Kasumi-1 (cell line): ENCODE data around the gene COMT.
A peak's percentile ranks its signal among the peaks of the same experiment; 100 is the strongest.

Experiments
- DNase-seq, 2 experiments: peaks; one replicate each; lab custom pipeline; 2025; lab: John Stamatoyannopoulos, UW

The COMT gene

DNA sequence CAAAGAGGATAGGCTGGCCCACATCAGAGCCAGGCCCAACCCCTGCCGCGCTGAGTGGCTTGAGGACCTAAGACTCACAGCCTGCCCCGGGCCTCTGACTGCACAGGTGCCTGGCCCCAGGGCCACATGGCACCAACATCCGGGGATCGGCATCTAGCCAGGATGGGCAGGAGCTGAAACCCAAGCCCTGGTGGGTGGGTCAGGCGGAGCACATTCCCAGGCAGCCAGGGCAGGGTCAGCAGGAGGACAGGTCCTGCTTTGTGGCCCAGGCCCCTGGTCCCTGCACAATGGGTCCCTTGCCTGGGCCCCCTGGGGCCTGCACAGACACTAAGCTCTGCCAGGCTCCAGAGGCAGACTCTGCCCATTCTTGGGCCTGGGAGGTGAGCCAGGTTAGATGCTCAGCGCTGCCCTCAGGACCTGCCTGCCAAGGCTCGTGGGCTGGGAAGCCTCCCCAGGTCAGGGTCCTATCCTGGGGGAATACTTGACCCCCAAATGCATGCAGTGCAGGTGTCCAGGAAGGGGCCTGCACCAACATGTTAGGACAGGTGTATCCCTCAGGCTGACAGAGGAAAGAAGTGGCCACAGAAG, 41.5 kb downstream of the COMT start:
- DNase-seq, result no peak

DNA sequence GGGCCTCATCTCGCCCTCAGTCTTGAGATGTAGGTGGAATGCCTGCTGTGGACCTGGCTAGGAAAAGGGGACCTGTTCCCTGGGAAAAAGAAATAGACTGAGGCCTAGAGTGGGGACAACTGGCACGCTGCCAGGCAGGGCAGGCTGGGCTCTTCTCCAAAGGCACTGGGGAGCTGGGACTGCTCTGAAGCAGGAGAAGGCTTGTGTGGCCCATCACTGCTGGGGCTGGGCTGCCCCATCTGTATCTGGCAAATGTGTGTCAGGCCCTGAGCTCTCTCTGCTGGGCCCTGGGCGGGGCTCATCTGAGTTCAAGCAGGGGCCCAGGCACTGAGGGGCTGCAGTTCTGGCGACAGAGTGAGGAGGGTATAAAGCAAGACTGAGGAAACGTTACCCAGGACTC, 42.2 kb downstream of the COMT start:
- DNase-seq, result no peak

DNA sequence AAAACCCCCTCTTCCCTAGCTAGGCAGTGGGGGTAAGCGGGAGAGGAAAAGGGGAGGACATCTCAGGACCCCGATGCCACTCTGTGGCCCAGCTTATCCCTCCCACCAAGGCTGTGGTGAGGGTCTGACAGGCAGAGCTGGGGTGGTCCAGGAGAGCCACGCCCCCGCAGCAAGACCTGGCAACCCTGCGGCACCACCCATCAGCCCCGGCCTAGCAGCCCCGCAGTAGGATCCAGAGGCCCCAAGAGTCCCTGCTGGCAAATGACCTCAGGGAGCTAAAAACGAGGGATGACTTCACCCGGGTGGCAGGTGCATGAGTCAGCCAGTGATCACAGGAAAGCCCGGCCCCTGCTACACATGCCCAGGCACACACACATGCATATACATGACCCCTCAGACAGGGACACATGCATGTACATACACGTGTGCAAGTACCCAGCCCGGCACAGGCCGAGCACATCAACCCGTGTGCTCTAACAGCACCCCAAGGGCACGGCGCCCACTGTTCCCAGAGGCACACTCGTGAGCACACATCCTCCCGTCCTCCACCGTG, 42.7 kb downstream of the COMT start:
- no peak for DNase-seq

DNA sequence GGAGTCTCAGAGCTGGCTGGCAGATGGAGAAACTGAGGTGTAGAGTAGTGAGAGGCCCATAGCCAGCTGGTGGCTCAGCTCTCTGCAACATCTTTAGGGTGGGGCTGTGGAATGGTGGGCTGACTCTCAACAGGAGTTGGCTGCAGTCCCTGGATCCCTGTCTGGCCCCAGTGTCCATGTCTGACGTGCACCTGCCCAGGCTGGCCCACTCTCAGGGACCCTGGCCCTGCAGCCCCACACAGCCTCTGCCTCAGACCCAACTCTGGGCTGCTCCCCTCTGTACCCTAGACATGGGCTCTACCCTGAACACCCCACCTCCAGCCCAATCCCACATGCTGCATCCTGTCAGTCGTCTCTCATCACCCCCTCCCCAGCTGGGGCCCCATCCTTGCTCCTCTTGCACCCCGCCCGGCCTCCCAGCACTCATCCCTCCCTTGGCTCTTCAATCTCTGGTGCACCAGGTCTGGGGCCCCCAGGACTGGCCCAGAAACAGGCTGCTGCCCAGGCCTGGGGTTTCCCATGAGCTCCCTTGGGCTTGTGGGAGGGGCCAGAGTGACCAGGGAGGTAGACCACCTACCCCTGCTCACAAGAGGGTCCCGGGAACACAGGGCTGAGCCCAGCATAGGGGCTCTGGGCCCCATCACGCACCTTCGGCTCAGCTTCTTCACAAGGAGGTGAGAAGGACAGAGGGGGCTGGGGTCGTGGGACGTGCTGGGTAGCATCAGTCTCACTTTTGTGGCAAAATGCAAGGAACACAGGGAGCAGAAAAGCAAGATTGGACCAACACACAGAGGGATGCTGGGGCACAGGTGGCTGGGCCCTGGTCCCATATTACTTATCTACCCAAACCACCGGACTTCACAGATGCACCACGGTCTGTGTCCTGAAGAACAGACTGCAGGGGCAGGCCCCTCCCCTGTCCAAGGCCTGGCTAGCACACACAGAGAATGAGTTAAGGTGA, 43.6 kb downstream of the COMT start:
- DNase-seq, result no peak

DNA sequence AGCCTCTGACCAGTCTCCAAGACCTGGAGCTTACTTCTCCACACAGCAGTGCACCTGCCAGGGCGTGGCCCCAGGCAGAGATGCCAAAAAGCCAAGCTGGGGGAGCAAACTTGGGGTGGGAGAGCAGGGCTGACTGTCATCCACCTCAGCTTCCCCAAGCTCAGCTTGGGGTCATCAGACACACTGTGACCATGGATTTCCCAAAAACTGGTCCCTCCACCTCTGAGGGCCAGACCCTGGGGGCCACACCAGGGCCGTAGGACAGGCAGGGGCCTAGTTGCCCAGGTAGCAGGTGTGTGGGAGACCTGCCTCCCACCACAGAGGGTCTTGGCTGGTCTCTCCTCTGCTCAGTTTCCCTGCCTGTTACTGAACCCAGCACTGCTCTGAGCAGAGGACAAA, 44.4 kb downstream of the COMT start:
- DNase-seq, result no peak

DNA sequence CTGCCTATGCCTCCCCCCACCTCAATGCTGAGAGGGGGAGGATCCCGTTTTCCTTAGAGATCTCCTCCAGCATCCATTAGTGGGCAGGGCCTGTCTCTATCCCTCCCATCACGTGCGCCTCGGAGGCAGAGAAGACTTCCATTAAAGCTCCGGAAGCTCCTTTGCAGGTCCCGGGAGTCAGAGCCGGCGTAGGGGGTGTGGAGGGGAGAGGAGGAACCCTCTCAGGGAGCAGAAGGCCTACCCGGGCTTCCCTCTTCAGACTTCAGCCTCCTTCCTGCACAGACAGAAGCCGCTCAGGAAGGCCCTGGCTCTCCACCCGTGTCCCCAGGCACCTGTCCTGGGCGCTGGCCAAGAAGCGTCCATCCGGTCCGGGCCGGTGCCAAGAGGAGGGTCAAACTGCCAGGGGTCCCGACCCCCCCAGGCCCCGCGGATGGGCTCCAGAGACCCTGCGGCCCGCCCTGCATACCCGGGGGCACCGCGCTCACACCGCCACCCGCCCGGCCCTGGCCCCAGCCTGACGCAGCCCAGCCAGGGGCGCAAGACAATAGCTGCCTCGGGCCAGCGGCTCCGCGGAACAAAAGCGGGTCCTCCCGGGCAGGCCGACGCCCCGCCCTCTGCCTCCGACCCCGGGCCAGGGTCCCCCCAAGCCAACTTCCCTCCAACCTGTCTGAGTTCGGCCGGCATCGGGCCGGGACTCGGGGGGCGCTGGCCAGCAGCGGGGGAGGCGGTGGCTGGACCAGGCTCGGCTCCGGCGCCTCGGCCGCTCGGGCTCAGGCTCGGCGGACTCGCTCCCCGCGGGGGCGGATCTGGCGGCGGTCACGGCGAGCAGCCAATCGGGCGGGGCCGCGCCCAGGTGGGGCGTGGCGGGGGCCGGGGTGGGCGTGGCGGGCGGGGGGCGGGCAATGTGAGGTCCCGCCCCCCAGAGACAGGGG, 45.1 kb downstream of the COMT start:
- peak; percentile 57 to 67 for DNase-seq

DNA sequence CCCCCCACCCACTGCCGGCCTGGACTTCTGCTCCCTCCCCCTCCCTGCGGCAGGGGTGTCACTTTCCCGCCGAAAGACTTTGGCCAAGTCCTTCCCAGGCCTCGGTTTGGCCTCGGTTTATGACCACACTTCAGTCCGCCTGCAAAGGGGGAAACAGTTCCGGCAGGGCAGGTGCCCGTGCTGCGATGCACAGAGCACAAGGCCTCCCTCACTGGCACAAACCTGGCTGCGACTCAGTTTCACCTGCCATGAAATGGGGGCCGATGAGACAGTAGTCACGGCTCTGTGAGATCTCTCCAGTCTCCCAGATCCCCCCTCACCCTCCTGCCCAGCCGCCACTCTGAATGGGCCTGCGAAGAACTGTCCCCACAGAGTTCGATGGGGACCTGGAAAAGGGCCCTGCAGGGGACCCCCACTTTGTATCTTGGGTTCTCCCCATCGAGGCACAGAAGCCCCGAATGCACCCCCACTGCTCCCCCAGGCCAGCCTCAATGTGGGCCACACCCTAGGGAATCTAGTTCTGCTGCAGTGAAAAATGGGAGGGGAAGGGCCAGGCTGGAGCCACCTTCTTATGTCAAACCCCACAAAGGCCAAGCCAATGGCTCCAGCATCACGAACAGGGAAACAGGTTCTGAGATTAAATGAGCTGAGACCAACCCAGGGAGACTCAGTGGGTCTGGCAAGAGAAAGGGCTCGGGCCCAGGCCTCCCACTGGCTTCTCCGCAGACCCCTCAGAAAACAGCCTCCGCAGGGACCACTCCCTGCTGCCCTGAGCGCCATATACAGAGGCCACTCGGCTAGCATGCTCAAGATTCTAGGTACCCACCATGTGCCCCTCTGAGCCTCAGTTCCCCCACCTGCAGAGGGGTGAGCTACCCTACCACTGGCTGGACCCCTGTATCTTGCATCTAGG, 46.1 kb downstream of the COMT start:
- DNase-seq, result no peak

DNA sequence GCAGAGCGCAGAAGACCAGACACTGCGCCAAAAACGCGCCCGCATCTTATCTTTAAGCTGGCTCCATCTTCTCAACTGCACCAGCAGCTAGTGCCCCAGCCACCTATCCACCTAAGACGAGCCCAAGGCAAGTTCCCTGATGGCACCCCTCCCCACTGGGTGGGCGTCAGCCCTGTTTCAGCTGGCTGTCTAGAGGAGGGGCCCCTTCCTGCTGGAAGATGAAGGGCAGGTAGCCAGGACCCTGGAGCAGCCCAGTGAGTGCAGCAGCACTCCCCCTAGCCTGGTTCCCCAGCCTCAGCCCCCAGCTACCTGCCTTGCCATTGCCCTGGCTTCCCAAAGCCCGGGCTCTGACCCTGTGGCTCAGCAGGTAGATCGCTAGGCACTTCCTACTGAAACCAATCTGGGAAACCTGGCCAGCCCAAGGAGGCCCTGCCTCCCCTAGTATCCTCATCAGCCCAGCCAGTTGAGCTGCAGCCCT, 46.8 kb downstream of the COMT start:
- DNase-seq, result no peak

DNA sequence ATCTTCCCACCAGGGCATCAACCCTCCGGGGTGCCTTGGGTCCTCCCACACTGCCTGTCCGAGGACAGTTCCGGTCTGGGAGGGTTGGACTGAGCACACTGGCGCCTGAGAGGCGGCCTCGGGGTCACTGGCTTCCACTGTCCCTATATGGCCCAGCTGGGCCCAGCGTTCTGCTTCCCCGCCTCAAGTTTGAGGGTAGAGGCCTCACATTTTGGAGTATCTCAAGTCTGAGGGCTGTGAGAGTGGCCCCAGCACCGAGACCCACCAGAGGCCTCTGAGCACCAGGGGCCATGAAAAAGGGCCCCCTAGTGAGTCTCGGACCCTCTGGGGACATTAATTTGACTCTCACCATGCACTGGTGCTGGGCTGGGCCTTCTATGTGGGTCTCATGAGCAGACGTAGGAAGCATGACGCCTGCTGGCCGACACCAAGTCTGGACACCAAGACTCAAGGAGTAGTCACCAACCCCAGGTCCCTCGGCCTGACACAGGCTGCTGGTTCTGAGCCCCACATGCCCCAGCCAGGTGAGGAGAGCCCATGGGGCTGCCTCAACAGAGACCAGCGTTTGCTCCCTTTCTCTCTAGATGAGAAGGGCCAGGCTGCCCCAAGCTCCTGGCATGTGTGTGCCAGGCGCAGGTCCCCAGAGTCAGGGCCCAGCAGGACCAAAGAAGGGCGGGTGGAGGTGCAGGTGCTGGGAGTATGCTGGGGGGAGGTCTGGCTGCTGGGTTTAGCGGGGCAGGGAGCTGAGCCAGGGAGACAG, 47.6 kb downstream of the COMT start:
- DNase-seq, result no peak

DNA sequence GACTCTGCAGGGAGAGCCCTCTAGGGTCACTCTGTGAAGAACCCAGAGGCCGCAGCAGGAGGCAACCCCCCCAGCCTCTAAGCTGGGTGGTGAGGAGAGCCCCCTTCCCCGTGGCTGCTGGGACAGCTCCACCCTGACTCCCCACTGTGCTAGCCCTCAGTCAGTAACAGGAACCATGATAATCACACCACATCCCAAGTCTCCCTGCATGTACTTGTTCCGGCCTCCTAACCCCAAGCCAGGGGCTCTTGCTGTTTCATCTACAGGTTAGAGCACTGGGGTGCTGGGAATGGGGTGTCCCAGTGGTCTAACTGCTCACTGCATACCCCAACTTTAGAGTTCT, 48.1 kb downstream of the COMT start:
- no peak for DNase-seq

DNA sequence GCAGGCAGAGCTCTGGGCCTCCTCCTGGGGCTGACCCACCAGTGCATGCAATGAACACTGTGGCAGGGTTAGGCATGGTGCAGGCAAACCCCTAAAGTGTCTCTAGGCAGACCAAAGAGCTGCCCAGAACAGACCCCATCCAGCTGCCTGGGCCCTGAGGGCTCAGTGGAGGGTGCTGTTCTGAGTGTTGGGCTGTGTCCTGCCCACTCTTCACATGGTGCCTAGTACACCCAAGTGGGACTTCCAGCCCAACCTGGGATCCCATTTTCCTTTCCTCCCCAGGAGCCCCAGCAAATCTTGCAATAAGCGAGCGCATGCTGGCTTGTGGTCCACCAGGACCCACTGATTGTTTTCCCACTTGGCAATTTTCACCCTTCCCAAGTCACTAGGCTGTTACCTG, 48.6 kb downstream of the COMT start:
- no peak for DNase-seq

DNA sequence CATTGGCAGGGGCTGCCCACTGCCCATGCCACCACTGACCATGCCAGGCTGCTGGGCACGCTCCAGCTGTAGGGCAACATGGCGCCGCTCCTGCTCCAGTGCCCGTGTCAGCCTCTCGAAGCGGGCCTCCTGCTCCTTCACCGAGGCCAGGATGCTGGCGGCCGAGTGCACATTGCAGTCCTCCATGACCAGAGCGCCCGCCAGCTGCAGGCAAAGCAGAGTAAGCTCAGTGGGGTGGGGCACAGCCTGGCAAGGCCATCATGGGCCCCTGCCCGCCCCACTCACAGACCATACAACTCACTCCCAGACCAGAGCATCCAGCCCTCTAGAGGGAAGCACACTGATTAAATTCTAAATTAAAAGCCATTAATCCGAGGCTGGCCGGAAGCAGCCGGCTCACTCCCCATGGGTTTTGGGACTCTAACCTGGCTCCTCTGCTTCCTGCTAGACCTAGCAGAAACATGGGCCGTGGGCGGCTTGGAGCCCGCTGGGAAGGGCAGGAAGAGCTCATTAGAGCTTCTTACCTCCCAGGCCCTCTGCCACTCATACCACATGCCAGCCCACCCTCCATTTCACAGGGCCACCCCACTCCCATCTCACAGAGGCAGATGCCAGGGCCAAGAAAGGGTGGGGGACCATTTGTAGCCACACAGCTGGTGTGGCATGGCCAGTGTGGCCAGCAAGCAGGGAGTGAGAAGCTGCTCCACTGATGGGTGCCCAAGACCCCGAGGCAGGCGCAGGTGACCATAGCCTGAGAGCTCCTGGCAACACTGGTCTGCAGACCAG, 49.2 kb downstream of the COMT start:
- DNase-seq, result no peak

DNA sequence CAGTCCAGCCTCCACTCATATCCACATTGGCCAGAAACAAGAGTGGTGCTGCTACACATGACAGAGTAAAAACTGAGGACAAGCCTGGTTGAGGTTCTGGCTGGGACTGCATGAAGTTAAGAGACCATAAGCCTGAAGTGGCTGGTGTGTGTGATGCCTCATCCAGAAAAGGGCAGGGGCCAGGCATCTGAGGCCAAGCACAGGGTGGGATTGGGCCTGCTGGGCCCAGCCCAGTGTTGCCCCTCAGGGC, 49.7 kb downstream of the COMT start:
- no peak for DNase-seq

DNA sequence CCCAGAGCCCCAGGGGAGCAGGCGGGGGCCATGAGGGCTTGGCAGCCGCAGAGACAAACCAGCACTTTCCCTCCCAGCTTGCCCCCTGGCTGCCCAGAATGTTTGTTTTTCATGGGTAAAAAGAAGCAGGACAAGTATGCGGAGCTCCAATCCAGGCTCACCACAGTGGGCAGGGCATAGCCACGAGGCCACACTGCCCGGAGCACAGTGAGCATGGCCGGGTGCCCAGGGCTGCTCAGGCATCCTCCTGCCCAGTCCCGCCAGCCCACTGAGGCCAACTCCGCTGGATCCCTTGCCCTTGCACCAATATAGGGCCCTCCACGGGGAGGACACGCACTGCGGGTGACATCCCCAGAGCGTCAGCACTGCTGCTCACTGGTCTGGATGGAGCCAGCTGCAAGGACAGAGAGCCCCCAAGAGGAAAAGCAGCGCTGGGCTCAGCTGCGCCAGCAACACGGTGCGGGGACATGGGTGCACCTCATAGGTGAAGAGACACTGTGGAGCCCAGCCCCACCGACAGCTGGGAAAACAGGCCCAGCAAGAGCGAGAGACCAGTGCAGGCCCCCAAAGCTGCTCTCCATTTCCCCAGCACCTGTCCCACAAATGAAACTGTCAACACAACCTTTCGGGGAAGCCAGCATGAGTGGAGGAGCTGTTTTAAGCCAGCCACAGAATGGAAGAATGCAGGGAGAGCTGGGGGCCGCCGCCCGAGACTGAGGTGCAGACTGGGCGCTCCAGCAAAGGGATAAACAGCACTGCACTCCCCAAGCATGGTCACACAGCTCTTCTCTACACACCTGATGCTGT, 50.3 kb downstream of the COMT start:
- DNase-seq, result no peak

DNA sequence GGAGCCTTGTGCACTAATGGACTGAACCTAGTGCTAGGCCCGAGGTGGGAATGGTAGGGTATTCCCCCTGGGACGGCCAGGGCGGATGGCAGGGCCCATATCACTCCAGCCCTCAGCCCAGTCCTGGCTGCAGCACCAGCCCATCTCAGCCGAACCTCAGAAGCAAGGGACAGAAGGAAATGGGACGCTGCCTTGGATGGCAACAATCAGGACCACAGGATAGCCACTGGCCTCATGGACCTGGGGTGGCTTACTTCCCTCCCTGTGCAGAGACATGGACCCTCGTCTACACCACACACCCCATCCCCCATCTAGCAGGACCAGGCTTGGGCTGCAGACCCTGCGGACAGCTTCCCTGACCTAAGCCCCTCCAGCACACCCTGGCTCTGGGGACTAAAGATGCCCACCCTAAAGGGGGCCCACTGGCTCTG, 50.9 kb downstream of the COMT start:
- no peak for DNase-seq

DNA sequence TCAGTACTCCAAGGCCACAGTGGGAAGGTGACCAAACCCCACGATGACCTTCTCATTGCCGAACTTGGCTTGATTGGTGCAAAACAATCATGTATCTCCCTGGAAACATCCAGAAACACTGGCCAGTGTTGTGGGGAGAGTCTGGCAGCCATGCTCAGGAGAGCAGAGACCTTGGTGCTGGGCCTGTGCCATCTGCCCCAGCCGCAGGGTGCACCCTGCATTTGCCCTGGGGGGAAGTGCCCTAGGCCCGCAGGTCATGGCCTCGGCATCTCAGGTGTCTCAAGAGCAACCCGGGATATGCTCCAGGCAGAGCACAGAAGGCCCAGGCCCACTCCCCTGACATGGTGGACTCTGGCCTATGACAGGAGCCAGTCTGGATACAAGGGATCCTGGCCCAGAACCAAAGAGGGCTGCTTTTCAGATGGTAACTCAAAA, 51.4 kb downstream of the COMT start:
- DNase-seq, result no peak

DNA sequence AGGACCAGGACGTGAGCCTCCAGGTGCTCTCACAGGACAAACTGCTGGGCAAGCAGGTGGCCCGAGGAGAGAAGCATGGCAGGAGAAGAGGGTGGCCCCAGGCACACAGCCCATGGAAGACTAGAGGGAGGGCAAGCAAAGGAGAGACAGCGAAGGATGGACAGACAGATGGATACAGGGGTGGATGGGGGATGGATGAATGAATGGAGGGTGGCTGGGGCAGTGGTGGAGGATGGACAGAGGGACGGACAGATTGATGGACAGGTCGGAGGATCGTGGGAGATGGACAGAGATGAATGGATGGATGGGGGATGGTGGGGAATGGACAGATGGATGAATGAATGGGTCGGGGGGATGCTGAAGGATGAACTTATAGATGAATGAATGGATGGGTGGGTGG, 52.4 kb downstream of the COMT start:
- no peak for DNase-seq

DNA sequence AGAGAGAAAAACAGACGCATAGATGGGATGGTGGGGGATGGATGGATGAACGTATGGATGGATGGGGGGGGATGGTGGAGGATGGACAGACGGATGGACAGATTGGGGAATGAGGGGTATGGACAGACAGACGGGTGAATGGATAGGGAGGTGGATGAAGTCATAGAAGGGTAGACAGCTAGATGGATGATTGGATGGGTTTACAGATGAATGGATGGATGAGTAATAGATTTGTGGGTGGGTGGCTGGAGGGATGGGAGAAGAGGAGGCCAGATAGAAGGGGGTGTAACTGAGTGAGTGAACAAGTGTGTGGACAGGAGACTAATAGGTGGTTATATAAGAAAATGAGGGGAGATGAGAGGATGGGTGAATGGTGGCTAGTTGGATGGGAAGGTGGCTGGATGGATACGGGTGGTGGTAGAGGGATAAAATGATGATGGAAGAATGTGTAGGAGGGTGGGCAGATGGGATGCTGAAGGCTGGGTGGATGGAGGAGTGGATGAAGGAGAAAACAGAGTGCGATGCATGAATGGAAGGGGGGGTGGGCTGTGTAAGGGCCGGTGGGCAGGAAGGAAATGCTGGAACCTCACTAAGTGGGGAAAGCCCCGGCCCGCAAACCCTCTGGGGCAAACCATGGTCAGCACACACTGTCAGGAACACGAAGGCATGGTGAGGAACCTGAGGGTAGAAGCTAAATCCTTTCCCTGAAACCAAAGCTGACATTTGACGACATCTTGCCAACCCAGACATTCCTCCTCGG, 53.5 kb downstream of the COMT start:
- DNase-seq, result no peak
